IMR-90 (cell line): Measurements from ENCODE around the gene HERPUD1. TPM values are rescaled to one million over a fixed set of nuclear protein-coding genes. Genes with fewer than 3 reads are reported as not detected.

Experiments used
- ATAC-seq: fragments of 200-7000 bp; cut with Tn5 transposase; 2 replicates; pipeline ENCODE4 v1.9.1; 2020; ENCODE audit warnings: low read depth, mild to moderate bottlenecking, moderate library complexity
- BruUV-seq: library from RNA; stranded (reverse); fragments of 400-500 nt; replicated peaks from 2 replicates; lab custom pipeline; 2021; lab: Mats Ljungman, UMichigan
- CTCF ChIA-PET: fragments of 300-600 bp; formaldehyde crosslinking; extraction: SDS; loops from one replicate; lab custom pipeline; 2021; ENCODE audit warnings: antibody characterized with exemption; lab: Yijun Ruan, JAX
- POLR2A ChIA-PET: fragments of 300-600 bp; sonication (Branson Sonifier 250); formaldehyde crosslinking; loops from one replicate; lab custom pipeline; 2022; ENCODE audit warnings: antibody characterized with exemption; ENCODE audit not compliant: unreplicated experiment; lab: Charles Lee
- DNase-seq: peaks from one replicate; pipeline ENCODE4 v3.0.0; 2013
- H2AFZ ChIP-seq: replicated peaks from 2 replicates; pipeline ENCODE3; 2013; ENCODE audit warnings: low read length, mild to moderate bottlenecking; ENCODE audit not compliant: poor library complexity
- H2AK5ac ChIP-seq: 2 replicates; pipeline ENCODE4 v1.6.1; 2013; ENCODE audit warnings: low read depth, low read length, inconsistent platforms
- H2AK9ac ChIP-seq: replicated peaks from 2 replicates; pipeline ENCODE3; 2013; ENCODE audit warnings: mild to moderate bottlenecking, low read depth, low read length, moderate library complexity; ENCODE audit not compliant: poor library complexity
- H2BK120ac ChIP-seq: 2 replicates; pipeline ENCODE4 v1.6.1; 2013; ENCODE audit warnings: low read depth, low read length, inconsistent platforms
- H2BK15ac ChIP-seq: 3 replicates; pipeline ENCODE4 v1.6.1; 2013; ENCODE audit warnings: low read depth, low read length, inconsistent platforms
- H2BK20ac ChIP-seq: 2 replicates; pipeline ENCODE4 v1.6.1; 2013; ENCODE audit warnings: low read depth, mild to moderate bottlenecking, inconsistent platforms, low read length, moderate library complexity
- H2BK5ac ChIP-seq: 2 replicates; pipeline ENCODE4 v1.6.1; 2013; ENCODE audit warnings: mild to moderate bottlenecking, low read depth, low read length, inconsistent platforms; ENCODE audit not compliant: poor library complexity, severe bottlenecking
- H3K14ac ChIP-seq: replicated peaks from 2 replicates; pipeline ENCODE4 v1.6.1; 2013; ENCODE audit warnings: low read depth, low read length, inconsistent platforms
- H3K18ac ChIP-seq: 2 replicates; pipeline ENCODE4 v1.6.1; 2013; ENCODE audit warnings: low read depth, low read length, control low read depth
- H3K23ac ChIP-seq: 2 replicates; pipeline ENCODE4 v1.6.1; 2013; ENCODE audit warnings: low read depth, low read length, inconsistent platforms
- H3K27ac ChIP-seq: 2 replicates; pipeline ENCODE4 v1.5.1; 2013; ENCODE audit warnings: mild to moderate bottlenecking, control low read depth, low read length; ENCODE audit not compliant: insufficient read depth
- H3K27me3 ChIP-seq: 2 replicates; pipeline ENCODE4 v1.6.1; 2013; ENCODE audit warnings: low read length; ENCODE audit not compliant: control insufficient read depth, insufficient read depth
- H3K36me3 ChIP-seq: 2 replicates; pipeline ENCODE4 v1.6.1; 2013; ENCODE audit warnings: low read length, mixed read lengths; ENCODE audit not compliant: control insufficient read depth, insufficient read depth
- H3K4ac ChIP-seq: 2 replicates; pipeline ENCODE4 v1.6.1; 2013; ENCODE audit warnings: low read depth, low read length, inconsistent platforms
- H3K4me1 ChIP-seq: 2 replicates; pipeline ENCODE4 v1.6.1; 2013; ENCODE audit warnings: low read length, mixed read lengths; ENCODE audit not compliant: control insufficient read depth, insufficient read depth
- H3K4me2 ChIP-seq: 2 replicates; pipeline ENCODE4 v1.6.1; 2013; ENCODE audit warnings: low read depth, mild to moderate bottlenecking, control low read depth, low read length, moderate library complexity
- H3K4me3 ChIP-seq: 2 replicates; pipeline ENCODE4 v1.5.1; 2013; ENCODE audit warnings: low read depth, mild to moderate bottlenecking, control low read depth, low read length, moderate library complexity; ENCODE audit not compliant: insufficient read depth
- H3K56ac ChIP-seq: 2 replicates; pipeline ENCODE4 v1.6.1; 2013; ENCODE audit warnings: low read length, inconsistent platforms; ENCODE audit not compliant: insufficient read depth; ENCODE audit errors: extremely low read depth
- H3K79me1 ChIP-seq, 2 experiments: 2 replicates each; pipeline ENCODE4 v1.6.1; 2013; ENCODE audit warnings: low read length in 2 of 2, inconsistent platforms in 1 of 2, low read depth in 1 of 2
- H3K9ac ChIP-seq: 2 replicates; pipeline ENCODE4 v1.6.1; 2013; ENCODE audit warnings: low read depth, low read length, control low read depth
- H3K9me1 ChIP-seq: 2 replicates; pipeline ENCODE4 v1.6.1; 2013; ENCODE audit warnings: low read length, inconsistent platforms; ENCODE audit not compliant: insufficient read depth
- H3K9me3 ChIP-seq: 2 replicates; pipeline ENCODE4 v1.6.1; 2013; ENCODE audit warnings: low read length; ENCODE audit not compliant: control insufficient read depth, insufficient read depth
- H4K20me1 ChIP-seq: 2 replicates; pipeline ENCODE4 v1.6.1; 2013; ENCODE audit warnings: low read length, inconsistent platforms; ENCODE audit not compliant: insufficient read depth
- H4K5ac ChIP-seq: 2 replicates; pipeline ENCODE4 v1.6.1; 2013; ENCODE audit warnings: mild to moderate bottlenecking, low read depth, low read length, control low read depth
- H4K8ac ChIP-seq, 2 experiments: 2 replicates each; pipeline ENCODE4 v1.6.1; 2013; ENCODE audit warnings: low read depth in 2 of 2, low read length in 2 of 2, control low read depth in 1 of 2, inconsistent platforms in 1 of 2
- H4K91ac ChIP-seq: 2 replicates; pipeline ENCODE4 v1.6.1; 2013; ENCODE audit warnings: low read depth, low read length, inconsistent platforms; ENCODE audit not compliant: insufficient read depth
- BHLHE40 ChIP-seq: fragments of 150-350 bp; IDR thresholded peaks from 2 replicates; pipeline ENCODE4 v1.6.1; 2016; ENCODE audit warnings: mild to moderate bottlenecking, low read depth, low read length
- CHD1 ChIP-seq: IDR thresholded peaks from 2 replicates; pipeline ENCODE4 v1.6.1; 2012; ENCODE audit warnings: low read depth, low read length, improper control_type of control experiment
- CTCF ChIP-seq: conservative IDR thresholded peaks from 2 replicates; pipeline ENCODE4 v1.5.1; 2012; ENCODE audit warnings: mild to moderate bottlenecking, low read depth, low read length, improper control_type of control experiment
- FOS ChIP-seq: fragments of 150-350 bp; IDR thresholded peaks from 2 replicates; pipeline ENCODE4 v1.6.1; 2016; ENCODE audit warnings: low read depth, low read length
- MAFK ChIP-seq: IDR thresholded peaks from 2 replicates; pipeline ENCODE4 v1.6.1; 2012; ENCODE audit warnings: low read depth, low read length, improper control_type of control experiment
- MAZ ChIP-seq: IDR thresholded peaks from 2 replicates; pipeline ENCODE4 v1.6.1; 2012; ENCODE audit warnings: low read depth, mild to moderate bottlenecking, low read length, improper control_type of control experiment, moderate library complexity, borderline replicate concordance
- NFE2L2 ChIP-seq: fragments of 150-350 bp; IDR thresholded peaks from 2 replicates; pipeline ENCODE4 v1.6.1; 2016; ENCODE audit warnings: low read depth, mild to moderate bottlenecking, low read length
- POLR2A ChIP-seq: IDR thresholded peaks from 2 replicates; pipeline ENCODE4 v1.6.1; 2012; ENCODE audit warnings: mild to moderate bottlenecking, low read depth, low read length
- RAD21 ChIP-seq: IDR thresholded peaks from 2 replicates; pipeline ENCODE4 v1.6.1; 2012; ENCODE audit warnings: low read length, improper control_type of control experiment
- RFX5 ChIP-seq: IDR thresholded peaks from 2 replicates; pipeline ENCODE4 v1.8.0; 2012; ENCODE audit warnings: low read depth, mild to moderate bottlenecking, low read length, moderate library complexity
- SMC3 ChIP-seq: fragments of 150-350 bp; IDR thresholded peaks from 2 replicates; pipeline ENCODE4 v1.6.1; 2016; ENCODE audit warnings: low read depth, mild to moderate bottlenecking, antibody characterized with exemption, low read length, moderate library complexity
- USF2 ChIP-seq: fragments of 150-350 bp; IDR thresholded peaks from 2 replicates; pipeline ENCODE4 v1.6.1; 2017; ENCODE audit warnings: mild to moderate bottlenecking, antibody characterized with exemption, low read length, low read depth
- WGBS, 2 experiments: methylation state at CpG; one replicate each; pipeline versions ENCODE4 v1.1.5 to v1.1.7; 2013; ENCODE audit warnings: missing lambda C conversion rate in 2 of 2; ENCODE audit not compliant: insufficient read length in 1 of 2; ENCODE audit errors: extremely low coverage in 2 of 2; 5-methylcytosine and 5-hydroxymethylcytosine counted together
- dilution Hi-C: fragments of 300-500 bp; cut with HindIII; formaldehyde crosslinking; loops from one replicate; pipeline ENCODE4 v1.14.3; 2018; ENCODE audit warnings: low sequenced_read_pairs; ENCODE audit not compliant: unreplicated experiment
- in situ Hi-C: fragments of 300-500 bp; cut with MboI; formaldehyde crosslinking; loops from 3 replicates; pipeline ENCODE4 v1.14.3; 2019; ENCODE audit warnings: low sequenced_read_pairs, inconsistent platforms, mixed read lengths
- intact Hi-C: fragments of 100-400 bp; cut with micrococcal nuclease; formaldehyde crosslinking; loops from 2 replicates; pipeline ENCODE4 v1.10.0; 2022
- polyA plus RNA-seq, 3 experiments: library from polyadenylated mRNA; depleted of rRNA; stranded (reverse); fragments of >200 nt; gene quantifications; 2 replicates each; pipeline ENCODE4 v1.2.3, GENCODE V29; 2012; ENCODE audit warnings: low replicate concordance in 1 of 3
- total RNA-seq: library from RNA; depleted of rRNA; stranded (reverse); fragments of >200 nt; gene quantifications from 2 replicates; pipeline ENCODE4 v1.2.3, GENCODE V29; 2012

The HERPUD1 gene
- total and polyA plus RNA-seq, 2 of the 4 experiments (the other 2 are of a cell fraction) = 130 to 148 TPM

- TF ChIP-seq FOS = no peak
These were observed 49.1 kb downstream of the HERPUD1 start (continued) for GRCh38 chr16:56980792-56981724.

- no peak overlapping the region for H4K8ac ChIP-seq
- no peak overlapping the region for H2BK5ac ChIP-seq
- no peak overlapping the region for H3K4me3 ChIP-seq
- H3K9me3 ChIP-seq = no peaks in the 10 kb centered on the region
- H3K9ac ChIP-seq = no peak overlapping the region
- H2AK9ac ChIP-seq = no peak overlapping the region
- CTCF ChIA-PET = no interaction called here
- H3K27ac ChIP-seq = no peak overlapping the region
- no peaks in the 10 kb centered on the region for H3K36me3 ChIP-seq
- no peak overlapping the region for H2BK15ac ChIP-seq
- WGBS, 2 experiments = 82% methylated on average over 9 of the region's 12 CpGs; no CpG with 5 or more reads in 1 of the 2 experiments
- H4K5ac ChIP-seq = no peak overlapping the region
- DNase-seq (no peak), ATAC-seq (no peak)
- in situ Hi-C loops (no loop called here), intact Hi-C loops (no loop called here), dilution Hi-C loops (no loop called here)
- H4K20me1 ChIP-seq = no peaks in the 10 kb centered on the region
- POLR2A ChIA-PET = no interaction called here
- no peak overlapping the region for H3K23ac ChIP-seq
- H3K14ac ChIP-seq = no peak overlapping the region
- no peak overlapping the region for H3K4ac ChIP-seq
- H3K9me1 ChIP-seq = peaks cover 13% of the 10 kb centered on the region
- H2BK120ac ChIP-seq = no peak overlapping the region
- no peak overlapping the region for H3K56ac ChIP-seq
- H3K18ac ChIP-seq = no peak overlapping the region
- no peak overlapping the region for H2BK20ac ChIP-seq
- H2AK5ac ChIP-seq = no peak overlapping the region
- peaks cover 5% of the 10 kb centered on the region for H3K4me1 ChIP-seq
- BruUV-seq = no TSS peak
- H3K79me1 ChIP-seq = peaks cover 6 to 10% of the 10 kb centered on the region in 2 experiments; a peak in 3 of 4 replicates
- no peaks in the 10 kb centered on the region for H3K27me3 ChIP-seq
- no peak overlapping the region for H4K91ac ChIP-seq
- no peak overlapping the region for H2AFZ ChIP-seq
- no peak overlapping the region for H3K4me2 ChIP-seq
- no peak for TF ChIP-seq SMC3
- no peak for TF ChIP-seq NFE2L2
- TF ChIP-seq MAZ = no peak
- no peak for TF ChIP-seq USF2
- no peak for TF ChIP-seq CTCF
- TF ChIP-seq FOS = no peak
- no peak for TF ChIP-seq POLR2A
- TF ChIP-seq RAD21 = no peak
- TF ChIP-seq CHD1 = no peak
- TF ChIP-seq MAFK = no peak
- TF ChIP-seq RFX5 = no peak
- TF ChIP-seq BHLHE40 = no peak
These were observed 49.9 kb downstream of the HERPUD1 start for GRCh38 chr16:56981729-56982271.
